HepG2 (cell line): Measurements from ENCODE around the gene LYPLA2. TPM values are rescaled to one million over a fixed set of nuclear protein-coding genes. Genes with fewer than 3 reads are reported as not detected.

ENCODE experiments used
- BRD4 ChIP-seq: sonication (generic); formaldehyde crosslinking; IDR thresholded peaks from 2 replicates; pipeline ENCODE4 v1.4.0; 2020; ENCODE audit warnings: missing genetic modification reagents
- IRF2 ChIP-seq: IDR thresholded peaks from 2 replicates; pipeline ENCODE4 v1.6.1; 2018; ENCODE audit warnings: missing genetic modification reagents, missing compliant biosample characterization
- MTA3 ChIP-seq: sonication (generic); formaldehyde crosslinking; IDR thresholded peaks from 2 replicates; pipeline ENCODE4 v1.4.0; 2020; ENCODE audit warnings: missing genetic modification reagents
- NFKB2 ChIP-seq: sonication (generic); formaldehyde crosslinking; IDR thresholded peaks from 2 replicates; pipeline ENCODE4 v1.4.0; 2020; ENCODE audit warnings: missing genetic modification reagents, borderline replicate concordance
- POGZ ChIP-seq: sonication (generic); formaldehyde crosslinking; IDR thresholded peaks from 2 replicates; pipeline ENCODE4 v1.4.0; 2020; ENCODE audit warnings: mild to moderate bottlenecking, missing genetic modification reagents
- RFXANK ChIP-seq: IDR thresholded peaks from 2 replicates; pipeline ENCODE4 v1.6.1; 2016
- SAFB2 ChIP-seq: sonication (generic); formaldehyde crosslinking; IDR thresholded peaks from 2 replicates; pipeline ENCODE4 v1.5.1; 2020; ENCODE audit warnings: missing genetic modification reagents, low read depth, mild to moderate bottlenecking, borderline replicate concordance
- SNAPC5 ChIP-seq: sonication (generic); formaldehyde crosslinking; IDR thresholded peaks from 2 replicates; pipeline ENCODE4 v1.8.1; 2023; ENCODE audit warnings: mild to moderate bottlenecking, missing genetic modification reagents, borderline replicate concordance
- SOX13 ChIP-seq, 3 experiments: fragments of 450-650 bp in 1 of 3; sonication (generic) in 1 of 3; formaldehyde crosslinking in 1 of 3; IDR thresholded peaks in 2 of 3; conservative IDR thresholded peaks in 1 of 3; 2 replicates each; pipeline versions ENCODE4 v1.5.0 to v1.6.1; 2016 to 2020; ENCODE audit warnings: antibody characterized with exemption in 1 of 3, mild to moderate bottlenecking in 1 of 3, missing compliant biosample characterization in 1 of 3, missing genetic modification reagents in 1 of 3, moderate library complexity in 1 of 3
- SOX5 ChIP-seq: IDR thresholded peaks from 2 replicates; pipeline ENCODE4 v1.6.1; 2016; ENCODE audit warnings: borderline replicate concordance
- SP5 ChIP-seq: IDR thresholded peaks from 2 replicates; pipeline ENCODE4 v1.6.1; 2016; ENCODE audit warnings: low read depth, borderline replicate concordance
- ZFP37 ChIP-seq: sonication (generic); formaldehyde crosslinking; IDR thresholded peaks from 2 replicates; pipeline ENCODE4 v1.4.0; 2020; ENCODE audit warnings: missing genetic modification reagents, borderline replicate concordance
- ZKSCAN8 ChIP-seq: IDR thresholded peaks from 2 replicates; pipeline ENCODE4 v1.6.1; 2016; ENCODE audit warnings: borderline replicate concordance, missing genetic modification reagents, missing compliant biosample characterization
- ZNF296 ChIP-seq: sonication (generic); formaldehyde crosslinking; conservative IDR thresholded peaks from 2 replicates; pipeline ENCODE4 v1.5.0; 2020; ENCODE audit warnings: mild to moderate bottlenecking, missing genetic modification reagents
- ZNF431 ChIP-seq: sonication (generic); formaldehyde crosslinking; IDR thresholded peaks from 2 replicates; pipeline ENCODE4 v1.9.0; 2022; ENCODE audit warnings: missing genetic modification reagents, low read depth, mild to moderate bottlenecking, borderline replicate concordance
- ZNF468 ChIP-seq: sonication (generic); formaldehyde crosslinking; IDR thresholded peaks from 2 replicates; pipeline ENCODE4 v1.8.0; 2022; ENCODE audit warnings: mild to moderate bottlenecking, moderate library complexity, missing genetic modification reagents
- ZNF501 ChIP-seq: sonication (generic); formaldehyde crosslinking; IDR thresholded peaks from 2 replicates; pipeline ENCODE4 v1.5.1; 2020; ENCODE audit warnings: mild to moderate bottlenecking, moderate library complexity, missing genetic modification reagents
- ZNF512 ChIP-seq: sonication (generic); formaldehyde crosslinking; IDR thresholded peaks from 2 replicates; pipeline ENCODE4 v1.4.0; 2020; ENCODE audit warnings: mild to moderate bottlenecking, missing genetic modification reagents
- ZNF737 ChIP-seq: sonication (generic); formaldehyde crosslinking; IDR thresholded peaks from 2 replicates; pipeline ENCODE4 v1.5.0; 2020; ENCODE audit warnings: missing genetic modification reagents, mild to moderate bottlenecking, borderline replicate concordance
- ZNF772 ChIP-seq: sonication (generic); formaldehyde crosslinking; IDR thresholded peaks from 2 replicates; pipeline ENCODE4 v1.5.0; 2020; ENCODE audit warnings: mild to moderate bottlenecking, missing genetic modification reagents
- ZNF775 ChIP-seq: sonication (generic); formaldehyde crosslinking; IDR thresholded peaks from 2 replicates; pipeline ENCODE4 v1.4.0; 2020; ENCODE audit warnings: missing genetic modification reagents, mild to moderate bottlenecking, moderate library complexity, borderline replicate concordance
- ZNF83 ChIP-seq: sonication (generic); formaldehyde crosslinking; IDR thresholded peaks from 2 replicates; pipeline ENCODE4 v1.4.0; 2020; ENCODE audit warnings: missing genetic modification reagents, mild to moderate bottlenecking, borderline replicate concordance
- ZNF891 ChIP-seq: sonication (generic); formaldehyde crosslinking; IDR thresholded peaks from 2 replicates; pipeline ENCODE4 v1.5.0; 2020; ENCODE audit warnings: mild to moderate bottlenecking, missing genetic modification reagents
- ZSCAN30 ChIP-seq: sonication (generic); formaldehyde crosslinking; IDR thresholded peaks from 2 replicates; pipeline ENCODE4 v1.5.0; 2020; ENCODE audit warnings: mild to moderate bottlenecking, missing genetic modification reagents
- ZXDC ChIP-seq: sonication (generic); formaldehyde crosslinking; IDR thresholded peaks from 2 replicates; pipeline ENCODE4 v1.5.0; 2020; ENCODE audit warnings: mild to moderate bottlenecking, missing genetic modification reagents
- polyA plus RNA-seq, 8 experiments: library from polyadenylated mRNA; depleted of rRNA in 3 of 8; stranded (reverse) in 7 of 8; unstranded in 1 of 8; fragments of >200 nt; fragmentation: Illumina TruSeq in 4 of 8; extraction: Trizol in 4 of 8; gene quantifications; 2 replicates each; pipeline versions ENCODE4 v1.2.1 to v1.2.3, GENCODE V29; 2011 to 2016; ENCODE audit warnings: low read depth in 4 of 8, missing spikeins in 1 of 8, mixed read lengths in 1 of 8; ENCODE audit not compliant: insufficient read depth in 1 of 8
- total RNA-seq, 5 experiments: library from RNA; depleted of rRNA; stranded (reverse); fragments of >200 nt; fragmentation: Illumina TruSeq; extraction: Trizol; gene quantifications; 2 replicates each; pipeline ENCODE4 v1.2.3, GENCODE V29; 2016; ENCODE audit warnings: low read depth in 1 of 5

The LYPLA2 gene
- total and polyA plus RNA-seq, 2 of the 13 experiments (the other 11 are each of a cell fraction or from before 2014, with no cell fraction given), result 72.1 to 73.2 TPM

- TF ChIP-seq ZNF296 (CRISPR knock-in tag), result no peak
- TF ChIP-seq NFKB2, result no peak
- no peak for TF ChIP-seq ZNF512
- no peak for TF ChIP-seq SOX13 (IDR thresholded peaks at IDR 0.05)
- no peak; a peak in 1 of 4 replicates for TF ChIP-seq SOX13 (CRISPR knock-in tag; conservative IDR thresholded peaks at IDR 0.05 in 1 of 2, IDR thresholded peaks at IDR 0.05 in 1 of 2)
- TF ChIP-seq IRF2 (CRISPR knock-in tag), result no peak
- TF ChIP-seq ZNF501 (CRISPR knock-in tag), result peak; percentile 2; the same call in 1 of the 2 replicates
- TF ChIP-seq RFXANK (CRISPR knock-in tag), result no peak
- TF ChIP-seq ZXDC, result 0 out of 2 replicates have a peak, but pooled peaks have one; percentile 38
- TF ChIP-seq ZNF468 (CRISPR knock-in tag), result peak; percentile 63; the same call in 1 of the 2 replicates
- TF ChIP-seq SP5 (CRISPR knock-in tag), result peak; percentile 81
- TF ChIP-seq ZSCAN30, result no peak
- 0 out of 2 replicates have a peak, but pooled peaks have one; percentile 30 for TF ChIP-seq SAFB2 (CRISPR knock-in tag)
- peak; percentile 31; the same call in 1 of the 2 replicates for TF ChIP-seq POGZ
- TF ChIP-seq SOX5 (CRISPR knock-in tag), result peak; percentile 16; the same call in 1 of the 2 replicates
- TF ChIP-seq SNAPC5 (CRISPR knock-in tag), result 0 out of 2 replicates have a peak, but pooled peaks have one; percentile 15
- TF ChIP-seq ZNF891 (CRISPR knock-in tag), result no peak
- TF ChIP-seq MTA3 (CRISPR knock-in tag), result no peak
- no peak for TF ChIP-seq ZNF83 (CRISPR knock-in tag)
- TF ChIP-seq ZNF737 (CRISPR knock-in tag), result no peak
- peak; percentile 5; the same call in 1 of the 2 replicates for TF ChIP-seq ZNF431 (CRISPR knock-in tag)
- TF ChIP-seq ZNF775 (CRISPR knock-in tag), result no peak
- 0 out of 2 replicates have a peak, but pooled peaks have one; percentile 73 for TF ChIP-seq ZNF772
- 0 out of 2 replicates have a peak, but pooled peaks have one; percentile 39 for TF ChIP-seq ZKSCAN8 (CRISPR knock-in tag)
- no peak for TF ChIP-seq BRD4 (CRISPR knock-in tag)
- TF ChIP-seq ZFP37 (CRISPR knock-in tag), result no peak
These were observed 47.4 kb upstream of the LYPLA2 start, which contains the start of gene ELOA (continued) for GRCh38 chr1:23743287-23744152.
